Activated CD4-positive, alpha-beta T cell treated with anti-CD3 and anti-CD28 coated beads, Interleukin-2, amount 10 ng/mL, durations not matched to agents 24 days and 14 days (primary cell): ENCODE data around the gene CSPG5. TPM values are rescaled to one million over a fixed set of nuclear protein-coding genes. Genes with fewer than 3 reads are reported as not detected.

Experiments used
- DNase-seq: peaks from one replicate; pipeline ENCODE4 v3.0.0; 2022
- H3K27ac Mint-ChIP-seq: one replicate; pipeline ENCODE4 v1.8.0; 2022; ENCODE audit warnings: mild to moderate bottlenecking, mixed read lengths
- H3K27me3 Mint-ChIP-seq: one replicate; pipeline ENCODE4 v1.8.0; 2022; ENCODE audit warnings: mixed read lengths
- H3K36me3 Mint-ChIP-seq: one replicate; pipeline ENCODE4 v1.8.0; 2022; ENCODE audit warnings: low read depth, mild to moderate bottlenecking, mixed read lengths
- H3K4me1 Mint-ChIP-seq: one replicate; pipeline ENCODE4 v1.8.0; 2021; ENCODE audit warnings: mixed read lengths
- H3K4me3 Mint-ChIP-seq: one replicate; pipeline ENCODE4 v1.8.0; 2022; ENCODE audit warnings: mild to moderate bottlenecking, moderate library complexity, mixed read lengths
- H3K9me3 Mint-ChIP-seq: one replicate; pipeline ENCODE4 v1.8.0; 2021; ENCODE audit warnings: mixed read lengths
- intact Hi-C: fragments of 100-400 bp; cut with micrococcal nuclease; formaldehyde crosslinking; loops from one replicate; pipeline ENCODE4 v1.15.1; 2023
- total RNA-seq: library from RNA; stranded (reverse); gene quantifications from 2 replicates; pipeline ENCODE4 v1.2.3, GENCODE V29; 2022

Gene CSPG5
- total RNA-seq, 1 donor from 2014 or later = 2.0 TPM

DNA sequence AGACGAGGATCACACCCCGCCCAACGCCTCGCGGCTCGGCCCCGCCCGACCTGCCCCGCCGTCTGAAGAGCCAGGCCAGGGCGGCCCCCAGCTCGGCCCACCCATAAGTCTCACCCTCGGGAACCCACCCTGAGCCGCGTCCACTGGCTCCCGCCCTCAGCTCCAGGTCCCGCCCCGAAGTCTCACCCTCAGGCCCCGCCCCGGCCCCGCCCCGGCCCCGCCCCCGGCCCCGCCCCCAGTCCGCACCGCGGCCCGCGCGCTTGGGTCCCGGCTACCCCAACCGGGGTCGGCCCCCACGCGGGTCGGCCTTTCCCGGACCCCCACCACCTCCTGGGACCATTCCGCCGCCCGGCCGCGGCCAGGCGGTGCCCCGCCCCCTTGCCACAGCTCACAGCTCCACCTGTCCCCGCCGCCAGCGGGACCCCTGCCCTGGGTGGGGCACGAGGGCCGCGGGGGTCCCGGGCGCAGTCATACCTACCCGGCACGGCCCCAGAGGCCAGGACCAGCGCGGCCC lies 489 bp downstream of the CSPG5 start:
- H3K27ac Mint-ChIP-seq = no peak overlapping the region
- peak; percentile 87 for DNase-seq
- no peaks in the 10 kb centered on the region for H3K4me1 Mint-ChIP-seq
- H3K9me3 Mint-ChIP-seq = no peaks in the 10 kb centered on the region
- H3K36me3 Mint-ChIP-seq = no peaks in the 10 kb centered on the region
- H3K27me3 Mint-ChIP-seq = peaks cover 34% of the 10 kb centered on the region
- intact Hi-C loops = loop anchor here (5.0 kb wide), 2 partner anchors 56 to 209 kb away; no protein-coding TSS in a partner anchor
- peak overlapping the region; percentile 73 for H3K4me3 Mint-ChIP-seq

DNA sequence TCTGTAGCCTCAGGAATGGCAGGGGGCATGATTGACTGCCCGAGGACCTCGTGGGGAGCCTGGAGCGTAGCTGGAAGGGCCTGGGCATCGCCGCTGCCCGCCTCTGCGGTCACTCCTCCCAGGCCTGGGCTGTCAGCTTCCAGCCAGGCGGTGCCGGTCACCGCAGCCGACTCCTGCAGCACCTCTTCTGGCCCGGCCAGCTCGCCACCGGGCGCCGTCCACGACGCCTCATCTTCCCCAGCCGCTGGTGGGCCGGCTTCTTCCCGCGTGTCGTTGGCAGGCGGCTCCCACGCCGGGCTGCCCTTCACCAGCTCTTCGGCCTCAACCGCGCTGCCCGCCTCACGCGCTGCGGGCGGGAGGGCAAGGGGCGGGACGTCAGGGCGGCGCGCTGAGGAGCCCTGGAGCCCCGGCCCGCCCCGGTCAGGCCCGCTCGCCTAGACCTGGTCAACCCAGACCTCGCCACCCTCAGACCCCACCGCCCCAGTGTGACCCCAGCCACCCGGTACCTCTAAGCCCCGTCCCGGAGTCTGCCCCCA lies 1.0 kb downstream of the CSPG5 start:
- no peak for DNase-seq
- intact Hi-C loops = loop anchor here (5.0 kb wide), 2 partner anchors 55 to 210 kb away; no protein-coding TSS in a partner anchor
- no peaks in the 10 kb centered on the region for H3K9me3 Mint-ChIP-seq

DNA sequence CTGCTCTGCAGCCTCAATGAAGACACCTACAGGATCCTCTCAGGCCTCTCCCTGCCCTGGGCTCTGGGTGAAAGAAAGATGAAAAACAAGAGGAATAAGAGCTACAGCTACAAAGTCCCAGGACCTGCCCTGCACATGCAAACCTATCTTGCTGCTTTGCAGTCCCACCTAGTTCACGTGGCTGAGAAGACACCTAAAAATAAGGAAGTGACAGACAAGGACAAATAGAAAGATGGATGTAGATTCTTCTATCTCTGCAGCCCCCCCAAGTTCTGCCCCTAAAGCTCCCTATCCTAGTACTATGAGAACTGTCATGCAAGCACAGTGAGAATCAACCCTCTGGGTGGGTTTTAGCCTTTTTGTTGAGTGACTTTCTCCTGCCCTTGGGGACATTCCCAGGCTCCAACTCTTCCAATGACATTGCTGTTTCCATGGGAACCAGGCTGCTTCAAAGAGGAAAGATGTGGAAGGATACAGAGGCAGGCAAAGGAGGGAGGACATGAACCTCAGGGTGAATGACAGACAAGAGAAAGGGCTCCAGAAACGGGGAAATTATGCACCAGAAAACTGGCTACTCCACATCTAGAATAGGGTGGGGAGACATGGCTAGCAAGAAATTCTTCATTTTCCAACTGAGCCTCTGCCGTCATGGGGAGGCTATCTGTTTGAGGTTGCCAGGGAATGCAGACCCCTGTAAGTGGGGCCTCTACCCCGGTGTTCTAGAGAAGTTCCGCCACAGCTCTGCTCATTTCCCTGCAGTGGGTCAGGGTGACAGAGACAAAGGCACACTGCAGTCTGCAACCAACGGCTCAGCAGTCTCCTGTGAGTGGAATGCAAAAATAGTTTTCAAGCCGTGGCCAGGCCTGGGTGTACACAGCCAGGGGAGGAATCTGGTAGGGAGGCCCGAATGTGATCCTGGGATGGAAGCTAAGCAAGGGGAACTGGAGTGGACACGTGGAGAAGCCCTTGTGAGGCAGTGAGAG lies 5.2 kb downstream of the CSPG5 start:
- no peak overlapping the region for H3K4me3 Mint-ChIP-seq
- peaks cover 36% of the 10 kb centered on the region for H3K27me3 Mint-ChIP-seq
- H3K27ac Mint-ChIP-seq = no peak overlapping the region
- H3K9me3 Mint-ChIP-seq = no peaks in the 10 kb centered on the region
- DNase-seq = no peak
- intact Hi-C loops = no loop called here
- H3K36me3 Mint-ChIP-seq = no peaks in the 10 kb centered on the region
- H3K4me1 Mint-ChIP-seq = no peaks in the 10 kb centered on the region

More for the DNA sequence above, 1.0 kb downstream of the CSPG5 start:
- Mint-ChIP-seq H3K27me3 (peaks cover 37% of the 10 kb centered on the region), H3K27ac (no peak overlapping the region), H3K4me1 (no peaks in the 10 kb centered on the region), H3K36me3 (no peaks in the 10 kb centered on the region), H3K4me3 (peak overlapping the region; percentile 73)

DNA sequence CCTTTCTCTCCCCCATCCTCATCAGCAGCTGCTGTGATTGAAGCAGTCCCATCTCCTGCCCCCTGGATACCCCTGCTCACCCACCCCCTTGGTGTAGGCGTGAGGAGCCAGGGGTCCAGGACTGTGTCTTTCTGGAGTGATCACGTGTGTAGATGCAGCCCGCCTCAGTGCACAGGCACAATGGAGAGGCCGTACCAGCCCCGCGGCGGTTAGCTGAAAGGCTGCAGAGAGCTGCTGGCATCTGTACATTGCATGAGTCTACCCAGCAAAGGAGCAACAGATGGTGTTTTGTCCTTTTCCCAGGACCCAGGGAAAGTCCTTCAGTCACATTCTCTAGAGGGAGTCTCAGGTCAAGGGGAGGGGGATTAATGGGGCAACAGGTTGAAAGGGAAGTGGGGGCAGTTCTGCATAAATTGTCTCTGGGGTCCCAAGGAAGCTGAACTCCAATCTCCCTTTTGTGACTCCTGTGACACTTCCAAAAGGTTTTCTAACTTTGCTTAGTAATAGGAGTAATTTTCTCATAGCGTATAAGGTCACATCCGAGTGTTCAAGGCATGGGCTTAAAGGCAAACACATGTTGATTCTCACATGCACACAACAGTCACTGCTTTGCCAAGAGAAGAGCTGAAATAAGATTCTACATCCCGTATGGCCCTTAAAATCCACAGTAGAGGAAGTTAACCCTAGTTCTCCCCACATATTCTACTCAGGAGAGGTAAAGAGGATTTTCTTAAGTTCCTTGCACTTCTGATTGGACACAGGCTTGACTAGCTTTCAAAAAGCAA lies 7.1 kb downstream of the CSPG5 start:
- peaks cover 34% of the 10 kb centered on the region for H3K27me3 Mint-ChIP-seq
- no peak for DNase-seq

DNA sequence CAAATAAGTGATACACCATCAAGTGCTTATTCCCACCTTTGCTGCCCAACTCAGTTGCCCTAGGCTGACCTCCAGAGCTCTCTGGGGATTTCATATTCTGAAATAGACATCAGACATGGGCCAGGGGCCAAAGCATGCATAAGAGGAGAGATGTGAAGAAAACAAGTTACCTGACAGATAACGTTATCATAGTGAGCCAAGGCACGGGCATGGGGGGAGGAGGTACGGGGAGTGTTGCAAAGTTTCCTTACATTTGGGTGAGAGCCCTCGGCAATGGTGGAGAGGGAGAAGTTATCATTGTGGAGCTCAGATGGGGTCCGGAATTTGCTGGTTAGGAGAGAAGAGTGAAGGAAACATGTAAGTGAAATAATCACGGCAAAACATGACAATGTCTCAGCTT lies 9.8 kb downstream of the CSPG5 start:
- DNase-seq = no peak
- peaks cover 26% of the 10 kb centered on the region for H3K27me3 Mint-ChIP-seq
- no peaks in the 10 kb centered on the region for H3K36me3 Mint-ChIP-seq
- no peaks in the 10 kb centered on the region for H3K4me1 Mint-ChIP-seq
- H3K9me3 Mint-ChIP-seq = no peaks in the 10 kb centered on the region
- H3K27ac Mint-ChIP-seq = no peak overlapping the region
- intact Hi-C loops = no loop called here
- no peak overlapping the region for H3K4me3 Mint-ChIP-seq

More for the DNA sequence above, 7.1 kb downstream of the CSPG5 start:
- Mint-ChIP-seq H3K36me3 (no peaks in the 10 kb centered on the region), H3K27ac (no peak overlapping the region), H3K9me3 (no peaks in the 10 kb centered on the region), H3K4me3 (no peak overlapping the region), H3K4me1 (no peaks in the 10 kb centered on the region)
- intact Hi-C loops = no loop called here

DNA sequence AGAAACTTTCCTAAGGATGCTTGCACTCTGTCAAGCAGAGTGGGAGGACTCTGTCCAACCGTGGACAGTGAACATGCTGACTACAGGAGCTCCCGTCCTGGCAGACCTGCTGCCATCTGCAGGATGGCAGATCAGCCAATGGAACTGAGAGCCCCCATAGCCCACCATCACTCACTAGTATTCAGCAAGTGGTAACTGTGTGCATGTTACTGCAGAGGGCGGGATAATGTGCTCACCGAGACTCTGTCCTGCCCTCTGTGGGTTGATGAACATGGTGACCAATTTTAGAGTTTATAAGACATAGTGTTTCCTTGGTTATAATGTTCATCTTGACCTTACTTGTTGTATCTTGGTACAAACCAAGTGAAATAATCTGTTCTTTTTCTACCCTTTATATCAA lies 11.5 kb downstream of the CSPG5 start:
- no peak overlapping the region for H3K27ac Mint-ChIP-seq
- intact Hi-C loops = no loop called here
- no peaks in the 10 kb centered on the region for H3K36me3 Mint-ChIP-seq
- peaks cover 17% of the 10 kb centered on the region for H3K27me3 Mint-ChIP-seq
- no peak for DNase-seq
- no peaks in the 10 kb centered on the region for H3K4me1 Mint-ChIP-seq
- no peaks in the 10 kb centered on the region for H3K9me3 Mint-ChIP-seq
- H3K4me3 Mint-ChIP-seq = no peak overlapping the region

DNA sequence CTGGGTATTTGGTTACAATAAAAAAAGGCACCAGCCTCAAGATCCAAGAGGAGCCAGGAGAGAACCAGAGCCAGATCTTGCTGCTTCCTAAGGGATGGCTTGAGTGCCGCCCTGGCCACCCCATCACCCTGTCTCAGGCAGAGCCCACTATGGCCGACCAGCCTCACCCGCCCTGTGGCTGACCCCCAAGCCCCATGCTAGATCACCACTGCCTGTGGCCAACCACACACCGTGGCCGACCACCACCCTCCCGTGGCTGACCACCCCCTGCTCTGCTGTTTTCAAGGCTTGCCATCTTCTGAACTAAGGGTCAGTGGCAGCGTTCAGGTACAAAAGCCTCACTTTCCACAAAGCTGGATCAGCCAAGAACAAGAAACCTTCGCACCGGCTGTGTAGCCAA lies 12.0 kb downstream of the CSPG5 start:
- H3K9me3 Mint-ChIP-seq = no peaks in the 10 kb centered on the region
- H3K4me1 Mint-ChIP-seq = no peaks in the 10 kb centered on the region
- no peak overlapping the region for H3K4me3 Mint-ChIP-seq
- peaks cover 12% of the 10 kb centered on the region for H3K27me3 Mint-ChIP-seq
- H3K36me3 Mint-ChIP-seq = no peaks in the 10 kb centered on the region
- no peak for DNase-seq
- intact Hi-C loops = no loop called here
- H3K27ac Mint-ChIP-seq = no peak overlapping the region

DNA sequence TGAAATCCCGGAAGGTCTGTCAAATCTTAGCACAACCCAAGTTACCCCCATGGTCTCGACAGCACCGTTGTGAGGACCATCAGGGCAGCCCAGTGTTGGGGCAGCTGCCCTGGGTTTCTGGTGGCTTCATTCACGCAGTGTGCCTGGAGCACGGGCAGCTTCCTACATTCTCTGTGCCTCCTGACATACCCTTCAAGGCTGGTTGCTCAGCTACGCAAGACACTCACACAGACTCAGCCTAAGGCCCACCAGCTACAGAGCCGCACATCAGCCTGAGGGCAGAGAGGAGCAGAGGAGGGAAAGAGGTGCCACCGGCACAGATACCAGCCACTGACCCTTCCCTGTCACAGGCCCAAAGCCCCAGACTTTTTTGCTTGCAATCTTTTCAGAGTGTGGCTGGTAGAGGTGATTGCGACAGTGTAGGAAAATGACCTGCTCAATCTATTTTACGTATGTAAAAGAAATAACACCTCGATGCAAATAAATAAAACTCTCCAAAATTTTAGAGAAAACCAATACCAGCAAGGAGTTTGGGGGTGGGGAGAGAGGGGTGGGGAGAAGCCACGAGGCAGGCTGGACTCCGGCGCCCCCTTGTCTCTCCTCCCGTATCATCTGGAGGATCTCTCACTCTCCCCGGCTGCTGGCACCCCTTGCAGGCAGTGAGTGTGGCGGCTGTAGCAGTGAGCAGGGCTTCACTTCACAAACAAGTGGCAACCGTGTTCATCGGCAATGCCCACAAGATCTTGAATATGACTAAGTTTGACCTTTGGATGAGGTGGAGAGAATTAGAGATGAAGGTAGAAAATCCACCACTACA lies 12.7 kb downstream of the CSPG5 start:
- Mint-ChIP-seq H3K27ac (no peak overlapping the region), H3K4me1 (no peaks in the 10 kb centered on the region), H3K36me3 (no peaks in the 10 kb centered on the region), H3K27me3 (peaks cover 7% of the 10 kb centered on the region), H3K9me3 (no peaks in the 10 kb centered on the region), H3K4me3 (no peak overlapping the region)
- intact Hi-C loops = no loop called here
- DNase-seq = no peak

DNA sequence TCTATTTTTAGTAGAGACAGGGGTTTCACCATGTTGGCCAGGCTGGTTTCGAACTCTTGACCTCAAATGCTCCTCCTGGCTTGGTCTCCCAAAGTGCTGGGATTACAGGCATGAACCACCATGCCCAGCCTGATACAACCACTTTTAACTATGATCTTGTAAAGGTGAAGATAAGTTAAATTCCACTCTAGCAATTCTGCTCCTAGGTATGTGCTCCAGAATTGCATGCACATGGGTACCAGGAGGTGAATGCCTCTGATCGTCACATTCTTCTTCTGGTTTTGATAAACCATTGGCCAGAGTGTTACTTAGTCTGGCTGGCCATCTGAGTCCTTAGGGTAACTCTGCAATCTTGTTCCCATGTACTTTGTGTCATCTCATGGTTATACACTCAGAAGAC lies 22.3 kb downstream of the CSPG5 start:
- H3K9me3 Mint-ChIP-seq = no peaks in the 10 kb centered on the region
- intact Hi-C loops = no loop called here
- DNase-seq = no peak
- peaks cover 12% of the 10 kb centered on the region for H3K27me3 Mint-ChIP-seq
- no peak overlapping the region for H3K4me3 Mint-ChIP-seq
- H3K4me1 Mint-ChIP-seq = no peaks in the 10 kb centered on the region
- no peaks in the 10 kb centered on the region for H3K36me3 Mint-ChIP-seq
- no peak overlapping the region for H3K27ac Mint-ChIP-seq

DNA sequence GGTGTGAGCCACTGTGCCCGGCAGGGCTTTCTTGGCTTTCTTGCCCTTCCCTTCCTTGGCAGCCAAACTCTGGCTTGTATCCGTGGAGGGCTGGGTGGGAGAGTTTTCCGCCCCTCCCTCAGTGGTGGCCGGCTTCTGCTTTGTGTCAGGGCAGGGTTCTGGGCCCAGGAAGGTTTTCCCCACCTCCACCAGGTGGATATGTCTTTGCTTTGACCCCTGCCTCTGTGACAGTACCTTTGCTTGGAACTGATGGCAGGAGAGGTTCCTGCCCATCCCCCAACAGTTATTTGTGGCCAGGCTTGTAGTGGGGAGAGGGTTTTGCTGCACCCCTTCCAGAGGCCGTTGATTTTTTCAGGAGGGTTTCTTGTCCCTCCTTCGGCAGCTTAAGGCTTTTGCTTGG lies 24.3 kb downstream of the CSPG5 start:
- Mint-ChIP-seq H3K36me3 (no peaks in the 10 kb centered on the region), H3K4me1 (no peaks in the 10 kb centered on the region), H3K27me3 (peaks cover 23% of the 10 kb centered on the region), H3K4me3 (no peak overlapping the region), H3K9me3 (no peaks in the 10 kb centered on the region), H3K27ac (no peak overlapping the region)
- no peak for DNase-seq
- intact Hi-C loops = no loop called here

DNA sequence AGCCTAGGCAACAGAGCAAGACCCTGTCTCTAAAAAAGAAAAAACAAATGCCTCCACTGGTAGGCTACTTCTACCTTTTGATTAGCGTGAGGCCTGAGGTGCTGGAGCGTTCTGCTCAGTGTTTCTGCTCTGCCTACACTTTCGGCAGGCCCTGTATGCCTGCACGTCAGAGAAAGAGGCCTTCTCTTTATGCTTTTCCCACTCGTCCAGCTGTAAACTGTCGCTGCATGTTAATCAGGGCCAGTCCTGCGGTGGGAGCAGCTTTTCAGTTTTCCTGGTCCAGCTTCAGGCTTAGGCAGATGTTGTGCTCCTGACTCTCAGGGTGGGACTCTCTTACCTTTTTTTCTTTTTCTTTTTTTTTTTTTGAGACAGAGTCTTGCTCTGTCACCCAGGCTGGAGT lies 25.3 kb downstream of the CSPG5 start:
- Mint-ChIP-seq H3K4me3 (no peak overlapping the region), H3K27me3 (peaks cover 26% of the 10 kb centered on the region), H3K4me1 (no peaks in the 10 kb centered on the region), H3K9me3 (no peaks in the 10 kb centered on the region), H3K36me3 (no peaks in the 10 kb centered on the region), H3K27ac (no peak overlapping the region)
- no peak for DNase-seq
- intact Hi-C loops = no loop called here

DNA sequence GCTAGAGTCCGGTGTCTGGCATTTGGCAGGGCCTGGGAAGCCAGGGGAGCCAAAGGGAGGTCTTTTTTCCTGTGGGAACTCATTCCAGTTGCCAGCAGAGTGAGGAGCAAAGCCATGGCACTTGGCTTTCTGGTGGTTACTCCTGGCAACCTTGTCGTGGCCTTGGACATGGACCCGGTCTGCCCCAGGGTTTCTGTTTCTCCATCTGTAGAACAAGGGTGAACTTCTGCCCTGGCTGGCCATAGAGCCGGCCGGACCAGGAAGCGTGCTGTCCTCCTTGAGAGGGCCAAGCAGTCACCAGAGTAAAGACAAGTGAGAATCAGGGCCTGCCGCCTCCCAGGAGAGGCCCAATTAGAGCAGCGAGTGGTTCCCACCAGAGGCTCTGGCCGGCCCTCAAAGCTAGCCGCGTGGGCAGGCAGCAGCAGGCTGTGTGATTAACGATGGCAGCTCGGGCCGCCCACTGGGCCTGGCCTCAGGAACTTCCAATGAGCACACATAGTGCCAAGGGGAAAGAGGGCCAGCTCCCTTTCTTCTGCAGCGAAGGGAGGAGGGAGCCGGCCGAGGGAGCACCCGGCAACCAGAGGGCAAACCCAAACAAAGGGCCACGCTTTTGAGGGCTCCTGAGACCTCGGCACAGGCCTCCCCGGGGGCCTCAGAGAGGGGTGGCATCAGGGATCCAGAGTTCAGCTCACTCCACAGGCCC lies 36.0 kb downstream of the CSPG5 start:
- Mint-ChIP-seq H3K27me3 (peaks cover 1% of the 10 kb centered on the region), H3K27ac (no peak overlapping the region), H3K4me1 (no peaks in the 10 kb centered on the region), H3K4me3 (no peak overlapping the region), H3K36me3 (no peaks in the 10 kb centered on the region), H3K9me3 (no peaks in the 10 kb centered on the region)
- no peak for DNase-seq
- intact Hi-C loops = no loop called here
